HG02763 (cell line): ENCODE results near the gene ZNF418.
A peak's percentile ranks its signal among the peaks of the same experiment; 100 is the strongest.

Experiments used
- ATAC-seq: cut with Tn5 transposase; IDR thresholded peaks from one replicate; pipeline ENCODE4 v1.9.1; 2021; ENCODE audit warnings: mild to moderate bottlenecking, moderate library complexity; ENCODE audit not compliant: unreplicated experiment

ZNF418 gene

DNA sequence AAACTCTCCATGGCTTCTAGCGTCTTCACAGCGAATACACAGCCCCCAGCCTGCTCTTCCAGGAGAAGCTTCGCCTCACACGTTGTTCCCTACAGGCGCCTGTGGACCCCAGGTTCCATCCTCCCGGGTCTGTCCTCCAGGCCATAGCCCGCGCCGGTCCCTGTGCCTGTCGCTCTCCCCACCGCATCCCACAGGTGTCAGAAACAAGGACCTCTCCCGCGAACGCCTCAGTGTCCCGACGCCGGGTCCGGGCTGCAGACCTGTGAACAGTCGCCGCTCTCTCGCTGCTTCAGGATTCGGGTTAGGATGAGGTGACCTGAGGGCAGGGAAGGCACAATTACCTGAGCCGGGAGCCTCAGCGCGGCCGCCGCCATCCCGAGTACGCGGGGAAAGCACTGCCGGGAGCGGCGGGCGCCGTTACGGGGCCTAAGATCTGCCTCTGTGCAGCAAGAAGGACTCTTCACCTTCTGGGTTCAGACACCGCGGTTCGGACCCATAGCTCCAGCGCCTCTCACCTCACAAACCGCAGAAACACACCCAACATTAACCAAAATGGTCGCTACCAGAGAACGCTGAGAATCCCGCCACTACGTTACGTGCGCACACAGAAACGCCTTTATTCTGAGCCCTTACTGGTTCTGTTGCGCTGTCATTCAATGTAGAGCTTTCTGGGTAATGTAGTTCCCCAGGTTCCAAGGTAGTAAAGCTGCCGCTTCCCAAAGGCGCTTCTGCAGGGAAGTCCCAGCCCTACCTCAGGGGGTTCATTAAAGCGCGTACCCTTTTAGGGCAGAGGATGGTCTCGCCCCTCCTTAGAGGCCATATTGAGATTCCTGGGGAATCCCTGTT, at the start of gene ZNF418:
Gene ZNF418 (minus strand): TSS at position 583 of the 846 bp plus-strand sequence. CDS start 1,580 bp downstream, outside the sequence.
- ATAC-seq = no peak

DNA sequence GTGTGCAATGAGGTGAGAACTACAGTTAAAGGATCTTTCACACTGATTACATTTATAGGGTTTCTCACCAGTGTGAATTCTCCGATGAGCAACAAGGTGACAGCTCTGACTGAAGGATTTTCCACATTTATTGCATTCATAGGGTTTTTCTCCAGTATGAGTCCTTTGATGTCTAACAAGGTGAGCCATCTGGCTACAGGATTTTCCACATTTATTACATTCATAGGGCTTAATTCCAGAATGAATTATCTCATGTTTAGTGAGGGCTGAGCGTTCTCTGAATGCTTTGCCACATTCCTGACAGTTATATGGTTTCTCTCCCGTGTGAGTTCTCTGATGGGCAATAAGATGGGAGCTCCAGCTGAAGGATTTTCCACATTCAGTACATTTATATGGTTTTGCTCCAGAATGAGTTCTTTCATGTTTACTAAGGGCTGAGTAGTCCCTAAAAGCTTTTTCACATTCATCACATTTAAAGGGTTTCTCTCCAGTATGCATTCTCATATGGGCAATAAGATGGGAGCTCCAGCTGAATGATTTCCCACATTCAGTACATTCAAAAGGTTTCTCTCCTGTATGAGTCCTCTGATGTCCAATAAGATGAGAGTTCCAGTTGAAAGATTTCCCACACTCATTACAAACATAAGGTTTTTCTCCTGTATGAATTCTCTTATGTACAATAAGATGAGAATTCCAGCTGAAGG, 43.5 kb upstream of the ZNF418 start:
- ATAC-seq = no peak

DNA sequence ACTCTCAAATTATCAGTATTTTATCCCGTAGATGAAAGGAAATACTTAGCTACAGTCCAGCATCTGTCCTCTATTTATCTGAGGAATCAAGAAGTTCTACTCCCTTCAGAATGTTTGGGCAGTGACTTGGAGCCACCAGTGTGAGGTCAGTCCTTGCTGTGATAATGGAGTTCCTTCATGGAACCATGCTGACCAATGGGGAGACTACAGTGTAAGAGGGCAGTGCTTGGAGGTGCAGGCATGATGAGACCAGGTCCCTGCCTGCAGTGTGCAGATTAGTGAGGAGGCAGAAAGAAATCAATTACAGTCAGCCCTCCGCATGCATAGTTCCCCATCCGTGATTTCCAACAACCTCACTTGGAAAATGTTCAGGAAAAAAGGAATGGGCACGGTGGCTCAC, 39.2 kb upstream of the ZNF418 start, which contains the start of gene C19orf18:
Gene C19orf18 (minus strand): TSS at position 101 of the 400 bp plus-strand sequence. CDS start 102 bp downstream, outside the sequence.
- no peak for ATAC-seq

DNA sequence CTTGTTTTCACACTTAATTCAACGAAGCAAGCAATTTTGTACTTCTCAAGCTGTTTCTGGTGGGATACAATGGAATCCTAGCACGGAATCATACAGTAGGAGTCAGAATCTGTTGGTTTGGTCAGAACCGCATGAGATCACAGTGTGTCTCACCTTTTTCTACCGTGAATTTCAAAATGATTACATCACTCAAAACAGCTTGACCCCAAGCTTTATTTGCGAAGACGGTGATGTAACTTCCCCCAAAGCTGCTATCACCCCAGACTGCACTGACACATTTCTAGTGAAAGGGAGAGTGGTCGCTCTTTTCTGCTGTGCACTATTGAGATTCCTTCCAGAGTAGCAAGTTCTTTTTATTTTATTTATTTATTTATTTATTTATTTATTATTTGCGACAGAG, 29.6 kb upstream of the ZNF418 start:
- ATAC-seq = no peak

DNA sequence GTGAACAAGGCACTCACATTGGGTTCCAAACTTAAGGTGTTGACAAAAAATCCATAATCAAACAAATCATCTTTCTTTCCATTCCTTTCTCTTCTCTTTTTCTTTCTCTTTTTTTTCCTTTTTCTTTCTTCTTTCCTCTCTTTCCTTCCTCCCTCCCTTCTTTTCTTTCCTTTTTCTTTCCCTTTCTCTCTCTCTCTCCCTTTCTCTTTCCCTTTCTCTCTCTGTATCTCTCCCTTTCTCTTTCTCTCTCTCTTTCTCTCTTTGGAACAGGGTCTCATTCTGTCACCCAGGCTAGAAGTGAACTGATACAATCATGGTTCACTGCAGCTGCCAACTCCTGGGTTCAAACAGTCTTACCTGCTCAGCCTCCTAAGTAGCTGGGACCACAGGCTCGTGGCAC, 26.6 kb upstream of the ZNF418 start:
- ATAC-seq = no peak

DNA sequence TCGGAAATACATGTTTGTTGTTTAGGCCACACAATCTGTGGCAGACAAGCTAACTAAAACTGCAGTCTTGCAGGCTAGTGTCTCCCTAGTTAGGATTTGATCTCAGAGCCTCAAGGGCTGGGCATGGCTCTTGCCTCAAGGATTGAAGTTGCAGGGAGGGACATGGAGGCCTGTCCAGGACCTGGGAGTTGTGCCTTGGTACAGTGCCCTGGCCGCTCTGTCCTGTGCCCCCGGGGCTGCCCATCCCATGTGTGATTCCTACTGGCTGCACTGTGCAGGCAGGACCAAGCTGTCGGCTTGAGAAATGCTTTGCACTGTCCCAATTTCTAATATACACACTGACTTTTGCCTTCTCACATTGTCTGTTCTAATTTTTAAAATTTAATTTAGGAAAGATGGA, 19.8 kb upstream of the ZNF418 start:
- ATAC-seq = no peak

DNA sequence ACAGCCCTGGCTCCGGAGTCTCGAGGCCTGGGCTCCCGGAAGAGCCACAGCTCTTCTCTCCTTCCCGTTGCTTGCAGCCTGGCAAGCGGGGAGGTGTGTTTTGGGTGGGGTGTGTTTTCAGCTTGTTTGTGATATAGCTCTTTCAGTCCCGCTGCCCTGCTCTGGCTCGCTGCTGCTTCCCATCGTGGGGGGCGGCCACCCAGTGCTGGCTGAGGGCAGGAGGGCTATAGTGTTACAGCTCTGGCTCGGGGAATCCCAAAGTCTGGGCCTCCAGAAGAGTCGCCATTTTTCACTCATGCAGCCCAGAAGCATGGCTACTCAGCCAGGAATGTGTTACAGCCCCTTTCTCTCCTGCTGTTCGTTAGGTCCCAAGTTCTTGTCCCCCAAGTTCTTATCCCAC, 14.5 kb upstream of the ZNF418 start:
- ATAC-seq = no peak

DNA sequence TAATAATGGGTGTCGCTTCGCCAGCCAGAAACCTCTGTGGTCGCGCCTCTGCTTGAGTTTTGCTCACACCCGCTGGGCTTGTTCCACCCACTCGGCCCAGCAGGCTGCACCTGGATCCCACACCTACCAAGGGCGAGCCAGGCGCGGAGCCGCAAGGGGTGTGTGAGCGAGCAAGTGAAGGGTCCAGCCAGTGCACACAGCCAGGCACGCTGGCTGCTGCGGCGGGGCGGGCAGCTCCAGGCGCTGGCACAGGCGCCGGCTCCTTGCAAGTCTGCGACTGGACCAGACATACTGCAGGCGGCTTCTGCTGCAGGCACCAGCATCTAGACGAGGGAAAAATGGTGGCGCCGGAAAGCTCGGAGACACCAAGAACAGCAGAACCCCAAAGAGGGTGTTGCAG, 14.1 kb upstream of the ZNF418 start:
- ATAC-seq = no peak

DNA sequence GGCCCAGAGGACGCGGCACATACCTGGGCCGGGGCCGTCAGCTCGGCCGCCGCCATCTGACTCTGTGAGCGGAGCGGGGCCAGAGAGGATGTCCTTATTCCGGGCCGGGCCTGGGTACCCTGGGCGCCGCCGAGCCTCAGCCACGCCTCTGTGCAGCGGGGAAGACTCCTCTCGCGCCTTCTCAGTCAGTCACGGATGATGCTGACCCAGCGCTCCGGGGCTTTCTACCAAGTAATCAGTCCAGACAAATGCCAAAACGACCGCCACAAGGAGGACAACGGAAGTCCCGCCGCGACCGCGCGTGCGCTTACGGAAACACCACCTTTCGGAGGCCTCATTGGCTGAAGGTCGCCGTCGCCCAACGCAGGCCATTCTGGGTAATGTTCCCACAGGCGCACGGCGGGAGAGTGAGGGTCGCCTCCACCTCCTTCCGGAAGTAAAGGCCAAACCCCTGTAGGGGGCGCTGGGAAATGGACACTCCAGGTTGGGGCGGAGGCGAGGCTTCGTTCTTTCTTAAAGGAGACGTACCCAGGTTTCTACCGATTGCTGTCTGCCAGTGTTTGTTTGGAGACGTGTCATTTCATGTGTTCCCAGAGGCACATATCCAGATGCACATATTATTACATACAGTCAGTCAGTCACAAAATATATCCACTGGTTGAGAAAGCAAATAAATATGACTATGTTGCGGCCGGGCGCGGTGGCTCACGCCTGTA, 12.4 kb upstream of the ZNF418 start, which contains the start of gene ZNF256:
Gene ZNF256 (minus strand): TSS at position 288 of the 716 bp plus-strand sequence. CDS start 232 bp downstream, at position 56.
- peak; percentile 79 for ATAC-seq

DNA sequence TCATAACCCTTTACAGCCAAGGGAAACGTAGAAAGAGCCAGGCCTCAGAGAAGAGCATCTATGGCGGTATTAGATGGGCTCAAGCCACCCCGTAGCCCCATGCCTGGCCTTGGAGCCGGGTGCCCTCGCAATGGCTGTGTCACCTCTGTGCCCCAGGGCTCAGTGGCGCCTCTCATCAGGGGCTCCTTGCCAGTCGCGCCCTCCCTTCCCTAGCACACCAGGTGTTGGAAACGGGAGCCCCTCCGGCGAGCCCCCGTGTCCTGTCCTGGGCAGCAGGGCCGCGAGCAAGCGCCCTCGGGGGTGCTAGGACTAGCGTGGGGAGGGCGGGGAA, 11.9 kb upstream of the ZNF418 start:
- ATAC-seq = peak; percentile 31

DNA sequence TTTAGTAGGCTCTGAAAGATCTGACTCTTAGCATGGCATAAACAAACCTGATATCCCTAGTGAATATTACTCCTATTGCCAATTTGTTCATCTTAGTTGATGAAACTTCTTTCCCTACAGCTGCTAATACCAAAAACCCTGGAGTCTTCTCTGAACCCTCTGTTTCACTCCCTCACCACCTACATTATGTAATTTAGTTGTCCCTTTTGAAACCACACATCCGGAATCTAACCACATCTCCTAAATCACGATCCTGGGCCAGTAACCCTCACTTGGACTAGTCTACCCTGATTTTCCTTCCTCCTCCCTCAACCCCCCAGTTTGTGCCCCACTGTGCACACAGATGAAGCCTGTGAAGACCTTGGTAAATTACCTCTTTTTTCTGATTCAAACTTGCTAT, 11.1 kb upstream of the ZNF418 start:
- ATAC-seq = no peak

DNA sequence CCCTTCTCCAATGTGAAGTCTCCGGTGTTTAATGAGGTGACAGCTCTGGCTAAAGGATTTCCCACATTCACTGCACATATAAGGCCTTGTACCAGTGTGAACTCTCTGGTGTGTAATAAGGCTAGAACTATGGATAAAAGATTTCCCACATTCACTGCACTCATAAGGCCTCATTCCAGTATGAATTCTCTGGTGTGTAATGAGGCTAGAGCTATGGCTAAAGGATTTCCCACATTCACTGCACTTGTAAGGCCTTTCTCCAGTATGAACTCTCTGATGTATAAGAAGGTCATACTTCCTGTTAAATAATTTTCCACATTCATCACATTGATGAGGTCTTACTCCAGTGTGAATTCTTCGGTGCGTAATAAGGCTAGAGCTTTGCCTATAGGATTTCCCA, 6.4 kb upstream of the ZNF418 start:
- ATAC-seq = no peak

DNA sequence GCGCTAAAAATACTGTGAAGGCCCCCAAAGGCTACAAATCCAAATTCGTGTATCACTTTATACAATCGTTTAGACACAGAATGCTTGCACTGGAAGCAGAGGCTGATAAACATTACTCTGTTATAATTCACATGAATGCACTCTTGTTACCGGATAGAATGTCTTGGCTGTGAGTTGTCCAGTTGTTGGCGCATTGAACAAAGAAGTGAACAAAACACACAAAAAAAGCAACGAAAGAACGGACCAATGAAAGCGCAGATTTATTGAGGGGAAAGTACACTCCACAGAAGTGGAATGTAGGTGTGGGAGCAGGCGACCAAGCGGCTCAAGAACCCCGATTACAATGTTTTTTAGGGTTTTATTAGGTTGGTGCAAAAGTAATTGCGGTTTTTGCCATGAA, 529 bp upstream of the ZNF418 start:
- no peak for ATAC-seq

DNA sequence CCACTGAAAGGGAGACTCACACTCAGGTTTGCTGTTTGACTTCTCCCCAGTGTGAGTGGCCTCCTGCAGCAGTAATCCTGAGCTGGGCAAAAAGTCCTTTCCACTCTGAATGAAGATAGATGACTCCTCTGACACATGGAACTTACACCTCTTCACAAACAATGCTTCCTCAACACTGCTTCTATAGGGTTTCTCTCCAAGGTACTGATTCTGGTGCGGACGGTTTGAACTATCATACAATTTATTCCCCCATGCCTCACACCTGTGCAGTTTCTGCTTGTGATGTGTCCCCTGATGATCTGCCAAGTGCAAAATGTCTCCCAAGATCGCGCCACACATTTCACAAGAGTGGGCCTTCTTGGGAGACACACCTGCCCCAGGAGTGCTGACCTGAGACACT, 7.6 kb downstream of the ZNF418 start:
- ATAC-seq = no peak

DNA sequence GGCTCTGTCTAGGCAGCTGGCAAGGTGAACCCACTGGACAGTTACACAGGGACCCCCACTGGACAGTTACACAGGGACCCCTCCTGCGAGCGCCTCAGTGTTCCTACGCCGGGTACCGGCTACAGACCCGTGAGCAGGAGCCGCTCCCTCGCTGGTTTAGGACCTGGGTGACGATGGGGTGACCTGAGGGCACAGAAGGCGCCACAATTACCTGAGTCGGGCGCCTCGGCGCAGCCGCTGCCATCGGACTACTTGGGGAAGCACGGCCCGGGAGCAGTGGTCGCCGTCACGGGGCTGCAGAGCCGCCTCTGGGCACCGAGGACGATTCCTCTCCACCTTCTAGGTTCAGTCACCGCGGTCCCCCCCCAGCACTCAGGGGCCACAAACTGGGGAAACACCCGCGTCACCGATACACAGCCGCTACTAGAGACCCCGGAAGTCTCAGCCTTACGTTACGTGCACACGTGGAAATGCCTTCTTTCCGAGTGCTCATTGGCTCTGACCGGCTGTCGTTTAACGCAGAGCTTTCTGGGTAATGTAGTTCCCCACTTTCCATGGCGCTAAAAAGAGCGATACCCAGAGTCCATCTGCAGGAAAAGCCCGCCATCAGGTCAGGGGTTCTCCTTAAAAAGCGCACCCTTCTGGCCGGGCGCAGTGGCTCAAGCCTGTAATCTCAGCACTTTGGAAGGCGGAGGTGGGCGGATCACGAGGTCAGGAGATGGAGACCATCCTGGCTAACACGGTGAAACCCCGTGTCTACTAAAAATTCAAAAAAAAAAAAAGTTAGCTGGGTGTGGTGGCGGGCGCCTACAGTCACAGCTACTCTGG, 18.8 kb downstream of the ZNF418 start, which contains the start of gene ZNF417:
Gene ZNF417 (minus strand): TSS at position 425 of the 828 bp plus-strand sequence. CDS start 181 bp downstream, at position 244.
- peak; percentile 97 for ATAC-seq

DNA sequence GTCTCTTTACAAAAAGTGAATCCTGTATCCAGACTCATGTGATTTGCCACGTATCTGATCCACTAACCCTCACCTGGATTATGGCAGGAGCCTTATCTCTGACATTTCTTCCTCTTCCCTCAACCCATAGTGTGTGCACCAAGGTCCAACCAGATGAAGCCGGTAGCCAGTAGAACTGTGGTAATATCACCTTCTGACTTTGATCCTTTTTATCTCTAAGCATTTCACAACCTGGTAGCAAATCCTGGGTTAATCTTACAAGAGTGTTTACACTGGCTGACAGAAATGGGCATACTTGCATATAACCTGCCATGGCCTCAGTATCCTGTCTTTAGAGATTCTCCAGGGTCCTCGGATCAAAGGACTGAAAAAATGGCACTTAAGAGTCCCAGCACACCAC, 20.7 kb downstream of the ZNF418 start:
- ATAC-seq = no peak

DNA sequence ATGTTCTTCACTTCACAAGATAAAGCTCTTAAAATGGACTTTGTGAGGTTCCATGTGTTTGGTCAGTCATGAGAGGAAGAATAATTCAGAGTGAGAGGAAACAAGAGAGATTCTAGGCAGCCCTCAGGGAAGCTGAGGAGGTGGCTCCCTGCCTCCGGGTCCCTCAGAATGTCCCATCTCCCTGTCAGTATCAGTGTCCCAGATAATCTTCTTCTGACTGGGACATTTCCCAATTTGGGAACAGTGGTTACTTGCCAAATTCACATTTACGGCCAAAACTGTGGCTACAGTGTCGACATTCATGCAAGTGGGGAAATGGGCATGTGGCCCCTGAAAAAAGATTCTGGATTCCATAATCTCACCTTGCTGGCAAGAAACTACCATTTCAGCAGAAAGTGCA, 27.8 kb downstream of the ZNF418 start:
- no peak for ATAC-seq

DNA sequence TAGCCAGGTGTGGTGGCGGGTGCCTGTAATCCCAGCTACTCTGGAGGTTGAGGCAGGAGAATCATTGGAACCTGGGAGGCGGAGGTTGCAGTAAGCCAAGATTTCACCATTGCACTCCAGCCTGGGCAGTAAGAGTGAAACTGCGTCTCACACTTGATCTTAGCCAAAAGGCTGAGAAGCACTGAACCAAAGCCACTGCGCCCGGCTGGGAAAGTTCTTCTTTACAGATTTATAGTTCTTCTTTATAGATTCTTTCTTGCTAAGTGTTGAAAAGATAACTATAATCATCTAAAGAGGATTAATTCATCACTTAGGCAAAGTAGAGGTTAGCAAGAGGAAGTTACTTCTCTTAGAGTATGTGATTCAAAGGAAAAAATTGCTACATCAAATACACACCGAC, 29.9 kb downstream of the ZNF418 start:
- no peak for ATAC-seq

DNA sequence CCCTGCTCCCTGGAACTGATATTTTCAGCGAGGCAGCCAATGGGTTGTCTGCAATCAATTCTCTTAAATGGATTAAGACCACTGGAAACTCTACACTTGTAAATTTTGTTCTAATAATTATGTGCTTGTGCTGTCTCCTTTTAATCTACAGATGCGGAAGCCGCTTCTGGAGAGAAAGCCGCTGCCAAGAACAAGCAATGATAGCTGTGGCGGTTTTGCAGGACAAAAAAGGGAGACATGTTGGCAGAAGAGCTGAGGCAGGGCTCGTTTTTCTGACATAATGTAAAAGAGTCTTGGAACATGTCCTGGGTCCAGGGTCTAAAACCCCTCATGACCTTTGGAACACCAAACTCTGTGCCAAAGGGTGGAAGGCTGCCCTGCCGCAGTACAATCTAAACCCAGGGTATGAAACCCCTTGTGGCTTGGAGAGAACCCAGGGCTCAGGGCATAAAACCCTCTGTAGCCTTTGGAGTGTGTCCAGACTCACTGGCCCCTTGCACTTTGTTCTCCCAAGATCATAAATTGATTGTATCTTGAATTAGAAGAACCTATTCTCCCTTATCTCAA, 31.5 kb downstream of the ZNF418 start:
- ATAC-seq = no peak

DNA sequence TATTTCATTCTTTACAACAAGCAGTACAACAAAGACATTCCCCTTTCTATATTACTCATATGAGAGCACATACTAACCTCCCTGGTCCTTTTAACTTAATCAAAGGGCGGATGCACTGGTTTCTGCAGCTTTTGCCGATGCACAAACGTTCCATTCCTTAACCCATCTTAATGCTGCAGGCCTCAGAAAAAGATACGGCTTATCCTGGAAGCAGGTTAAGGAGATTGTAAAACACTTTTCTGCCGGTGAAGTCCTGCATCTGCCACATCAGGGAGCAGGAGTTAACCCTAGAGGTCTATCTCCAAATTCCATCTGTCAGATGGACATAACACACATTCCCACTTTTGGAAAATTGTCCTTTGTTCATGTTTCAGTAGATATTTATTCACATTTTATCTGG, 34.9 kb downstream of the ZNF418 start:
- ATAC-seq = no peak
